ENCODE measurements around the gene NPB.

The NPB gene

DNA sequence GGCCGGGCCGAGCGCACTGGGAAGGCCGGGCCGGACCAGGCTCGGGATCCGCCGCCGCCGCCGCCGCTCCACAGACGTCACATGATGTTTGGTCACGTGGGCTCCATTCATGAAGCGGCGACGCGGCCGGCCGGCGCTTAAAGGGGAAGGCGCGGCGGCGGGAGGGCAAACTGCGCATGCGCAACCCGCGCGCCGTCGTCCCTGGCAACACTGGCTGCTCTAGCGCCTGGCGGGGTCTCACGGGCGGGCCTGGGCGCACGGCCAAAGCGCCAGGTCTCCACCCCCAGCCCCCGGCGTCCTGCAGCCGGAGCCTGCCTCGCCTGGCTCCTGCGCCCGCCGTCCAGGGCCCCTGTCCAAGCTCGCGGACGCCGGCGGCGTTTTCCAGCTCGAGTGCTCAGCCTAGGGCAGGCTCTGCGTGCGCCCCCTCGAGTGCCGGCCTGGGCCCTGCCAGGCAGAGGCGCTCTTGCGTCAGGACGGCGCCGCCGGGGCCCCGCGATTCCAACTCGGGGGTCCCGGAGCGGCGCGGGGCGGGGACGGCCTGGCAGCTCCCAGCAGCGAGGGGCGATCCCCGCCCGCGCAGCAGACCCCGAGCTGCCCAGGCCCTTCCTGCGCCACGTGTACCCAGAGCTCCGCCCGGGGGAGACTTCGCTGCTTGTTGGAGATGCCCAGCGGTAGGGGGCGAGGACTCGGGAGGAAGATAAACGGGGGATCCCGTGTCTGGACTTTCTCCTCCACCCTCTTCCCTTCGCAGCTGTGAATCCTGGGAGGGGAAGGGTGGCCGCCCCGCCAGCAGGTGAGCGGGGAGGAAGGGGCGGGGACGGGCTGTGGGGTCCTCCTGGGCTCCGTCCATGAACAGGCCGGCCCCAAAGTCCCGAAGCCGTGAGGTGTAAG is 25.9 kb downstream of the NPB start, which contains the start of gene MAFG:
MAFG (minus strand) TSS at position 83 of the 891 bp plus-strand sequence. CDS start 4,550 bp downstream, outside the sequence.
- DNase-seq, result peak; percentile 90

DNA sequence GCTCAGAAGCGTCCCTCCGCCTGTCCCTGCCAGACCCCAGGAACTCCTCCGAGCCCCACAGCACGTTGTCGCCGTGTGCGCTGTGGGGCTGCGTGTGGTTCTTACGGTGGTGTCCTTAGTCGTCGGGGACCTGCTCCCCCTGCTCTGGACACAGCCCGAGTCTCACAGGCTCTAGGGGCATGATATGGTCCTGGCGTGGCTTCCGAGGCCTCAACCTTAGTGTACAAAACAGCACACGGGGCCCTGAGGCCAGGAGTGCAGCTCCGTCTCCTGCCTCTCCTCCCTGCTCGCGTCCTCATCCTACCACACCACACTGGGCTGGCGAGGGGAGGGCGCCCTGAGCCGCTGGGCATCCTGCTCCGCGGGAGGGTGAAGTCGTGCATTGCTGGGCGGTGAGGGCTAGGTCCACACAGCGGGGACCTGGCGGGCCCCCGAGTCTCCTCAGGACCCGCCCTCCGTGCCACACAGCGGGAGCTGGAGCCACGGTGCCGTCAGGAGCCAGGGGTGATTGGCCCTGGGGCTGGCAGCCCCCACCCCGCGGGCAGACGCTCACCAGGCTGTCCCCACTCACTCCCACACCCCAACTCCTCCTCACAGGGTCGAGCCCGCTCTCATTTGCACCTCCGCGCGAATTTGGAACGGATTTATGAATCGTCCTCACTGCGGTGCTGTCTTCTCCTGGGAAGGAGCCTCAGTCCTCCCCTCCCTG is 26.7 kb downstream of the NPB start:
- DNase-seq, result no peak

DNA sequence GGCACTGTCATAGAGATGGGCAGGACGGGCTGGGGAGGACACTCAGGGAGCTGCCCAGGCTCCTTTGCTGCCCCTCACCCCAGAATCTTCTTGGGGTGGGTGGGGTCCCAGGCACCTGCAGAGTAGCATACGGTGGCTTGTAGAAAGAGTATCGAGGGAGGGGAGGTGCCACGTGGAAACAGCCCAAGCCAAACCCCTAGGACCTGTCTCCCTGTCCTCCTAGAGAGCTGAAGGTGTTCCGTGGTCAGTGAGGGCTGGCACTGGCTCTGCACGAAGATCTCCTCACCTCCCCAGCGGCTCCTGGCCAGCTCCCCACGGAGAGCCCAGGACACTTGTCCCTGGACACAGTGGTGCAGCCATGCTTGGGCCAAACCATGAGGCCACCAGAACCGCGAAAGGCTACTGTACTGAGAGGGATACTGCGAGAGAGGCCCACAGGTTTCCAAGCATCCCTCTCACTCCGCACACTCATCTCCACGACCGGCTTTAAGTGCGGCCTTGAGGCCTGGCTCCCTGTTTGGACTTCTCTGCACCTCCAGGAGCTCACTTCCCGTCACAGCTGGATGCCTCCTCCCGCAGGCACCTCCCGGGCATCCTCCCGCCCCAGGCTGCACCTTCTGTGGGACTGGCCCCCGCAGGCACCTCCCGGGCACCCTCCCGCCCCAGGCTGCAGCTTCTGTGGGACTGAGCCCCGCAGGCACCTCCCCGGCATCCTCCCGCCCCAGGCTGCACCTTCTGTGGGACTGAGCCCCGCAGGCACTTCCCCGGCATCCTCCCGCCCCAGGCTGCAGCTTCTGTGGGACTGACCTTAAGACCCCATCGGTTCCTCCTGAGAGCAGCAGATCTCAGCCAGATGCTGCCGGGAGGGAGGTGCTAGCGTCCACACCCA is 27.5 kb downstream of the NPB start:
- no peak for DNase-seq

DNA sequence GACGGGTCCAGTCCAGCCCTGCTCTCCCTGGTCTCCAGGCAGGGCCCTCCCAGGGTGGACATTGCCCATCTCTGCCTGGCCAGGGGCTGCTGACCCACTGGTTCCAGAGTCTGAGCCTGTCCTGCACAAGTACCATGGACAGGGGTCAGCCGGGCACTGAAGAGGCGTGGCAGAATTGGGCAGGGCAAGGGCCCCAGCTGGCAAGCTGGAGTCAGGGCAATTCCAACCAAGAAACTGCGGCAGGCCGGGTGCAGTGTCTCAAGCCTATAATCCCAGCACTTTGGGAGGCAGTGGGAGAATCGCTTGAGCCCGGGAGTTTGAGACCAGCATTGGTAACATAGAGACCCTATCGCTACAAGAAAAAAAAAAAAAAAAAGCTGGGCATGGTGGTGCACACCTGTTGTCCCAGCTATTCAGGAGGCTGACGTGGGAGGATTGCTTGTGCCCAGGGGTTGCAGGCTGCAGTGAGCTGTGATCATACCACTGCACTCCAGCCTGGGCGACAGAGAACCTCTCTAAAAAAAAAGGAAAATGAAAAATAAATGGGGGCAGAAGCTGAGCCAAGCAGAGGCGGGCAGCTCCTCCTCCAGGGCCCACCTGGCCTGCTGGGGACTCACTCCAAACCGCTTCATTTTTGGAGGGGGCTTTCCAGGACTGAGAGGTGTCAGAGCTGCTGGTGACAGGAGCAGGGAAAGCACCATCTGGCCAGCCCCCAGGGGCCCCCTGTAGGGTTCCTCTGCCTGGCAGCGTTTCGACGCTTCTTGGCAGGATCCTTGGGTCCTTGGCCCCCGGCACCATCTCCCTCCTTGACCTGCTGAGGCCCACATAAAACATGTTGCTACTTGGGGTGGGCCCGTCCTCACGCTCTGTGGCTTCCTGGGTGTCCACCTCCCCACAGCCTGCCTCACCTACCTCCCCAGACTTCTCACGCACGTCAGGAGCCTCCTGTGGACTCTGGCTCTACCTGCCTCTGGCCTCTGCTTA is 28.4 kb downstream of the NPB start:
- no peak for DNase-seq

DNA sequence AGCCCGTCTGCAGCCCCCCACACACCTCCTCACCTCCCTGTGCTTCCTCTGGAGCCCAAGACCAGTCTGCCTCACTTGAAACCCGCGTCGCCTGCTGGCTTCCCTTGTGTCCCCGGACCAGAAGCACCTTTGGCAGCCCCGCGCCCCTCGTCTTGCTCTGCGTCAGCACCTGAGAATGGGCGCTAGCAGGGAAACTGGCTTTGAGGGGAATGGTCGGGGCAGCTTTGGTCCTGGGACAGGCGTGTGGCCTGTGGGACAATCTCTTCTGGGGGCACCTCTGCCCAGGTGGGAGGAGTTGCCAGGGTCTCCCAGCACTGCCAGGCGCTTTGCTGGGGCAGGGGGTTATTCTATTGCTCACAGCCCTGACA is 29.1 kb downstream of the NPB start:
- DNase-seq, result no peak

DNA sequence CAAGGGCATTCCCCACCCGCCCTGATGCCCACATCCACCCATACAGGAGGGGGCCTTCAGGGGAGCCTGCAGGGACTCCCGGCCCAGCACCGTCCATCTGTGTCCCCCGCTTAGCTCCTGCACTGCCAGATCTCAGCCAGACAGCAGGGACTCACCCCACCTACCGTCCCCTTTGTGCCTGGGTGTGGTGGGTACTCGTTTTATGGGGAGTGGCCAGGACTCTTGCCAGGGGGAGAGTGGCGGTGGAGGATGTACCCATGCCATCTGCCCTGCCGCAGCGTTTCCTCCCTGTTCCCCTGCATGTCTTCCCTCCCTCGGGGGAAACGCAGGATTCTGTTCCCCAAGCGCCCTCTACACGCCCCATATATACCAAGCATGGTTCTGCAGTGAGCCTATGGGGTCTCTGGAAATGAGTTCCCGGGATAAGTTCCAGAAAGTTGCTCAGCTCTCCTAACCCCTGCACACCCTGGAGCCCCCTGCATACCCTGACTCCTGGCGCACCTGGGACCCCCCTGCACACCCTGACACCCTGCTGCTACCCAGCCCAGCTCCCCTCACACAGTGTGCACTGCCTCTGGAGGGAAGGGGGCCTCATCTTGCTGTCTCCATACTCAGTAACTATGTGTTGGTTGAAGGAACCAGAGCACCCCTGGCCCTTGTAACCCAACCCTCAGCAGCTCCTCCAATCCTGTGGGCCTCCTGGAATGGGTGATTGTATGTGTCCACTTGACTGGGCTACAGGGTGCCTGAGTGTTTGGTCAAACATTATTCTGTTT is 29.7 kb downstream of the NPB start:
- DNase-seq, result no peak

DNA sequence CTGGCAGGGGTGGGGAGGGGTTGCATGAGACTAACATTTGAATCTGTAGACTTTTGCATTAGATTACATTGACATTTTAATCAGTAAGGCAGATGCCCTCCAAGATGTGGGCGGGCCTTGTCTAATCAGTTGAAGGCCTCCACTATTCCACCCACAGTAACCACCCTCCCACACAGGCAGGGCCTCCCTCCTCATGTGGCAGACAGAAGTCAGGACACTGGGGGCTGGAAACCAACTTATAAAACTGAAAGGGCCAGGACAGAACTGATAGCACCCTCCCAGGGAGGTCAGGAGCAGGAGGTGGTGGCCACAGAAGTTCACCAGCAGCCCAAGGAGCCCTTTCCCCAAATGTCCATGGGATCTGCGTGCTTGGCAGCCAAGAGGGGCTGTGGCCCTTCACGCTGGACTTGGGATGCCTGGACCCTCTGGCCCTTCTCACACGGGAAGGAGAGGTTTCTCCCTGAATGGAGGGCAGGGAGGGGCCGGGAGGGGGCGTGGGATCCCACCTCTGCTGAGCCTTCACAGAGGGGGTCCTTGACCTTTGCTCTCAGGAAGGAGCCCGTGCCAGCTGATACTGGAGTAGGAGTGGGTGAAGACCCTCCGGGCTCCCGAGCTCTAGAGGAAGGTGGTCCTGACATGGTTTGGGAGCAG is 30.4 kb downstream of the NPB start:
- DNase-seq, result no peak

DNA sequence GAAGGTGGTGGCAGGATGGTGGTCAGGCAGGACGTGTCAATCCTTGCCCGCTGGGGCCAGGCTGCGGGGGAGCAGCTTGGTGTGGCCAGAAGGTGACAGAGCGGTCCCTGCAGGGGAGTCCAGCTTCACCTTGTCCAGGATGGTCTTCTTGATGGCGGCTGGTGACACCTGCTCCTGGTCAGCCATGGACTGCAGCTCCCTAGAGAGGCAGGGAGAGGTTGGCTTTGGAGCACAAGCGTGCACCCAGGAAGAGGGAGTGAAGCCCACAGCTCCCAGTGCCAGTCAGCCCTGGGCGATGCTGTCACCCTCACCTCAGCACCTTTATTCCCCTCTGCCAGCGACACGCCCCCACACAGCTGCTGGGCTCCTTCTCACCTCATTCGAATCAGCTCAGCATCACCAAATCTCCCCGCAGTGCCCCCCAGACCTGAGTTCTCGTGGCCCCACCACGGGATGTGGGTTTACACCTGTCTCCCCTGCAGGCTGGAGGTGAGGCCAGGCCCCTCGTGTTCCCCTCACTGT is 31.2 kb downstream of the NPB start:
- no peak for DNase-seq

DNA sequence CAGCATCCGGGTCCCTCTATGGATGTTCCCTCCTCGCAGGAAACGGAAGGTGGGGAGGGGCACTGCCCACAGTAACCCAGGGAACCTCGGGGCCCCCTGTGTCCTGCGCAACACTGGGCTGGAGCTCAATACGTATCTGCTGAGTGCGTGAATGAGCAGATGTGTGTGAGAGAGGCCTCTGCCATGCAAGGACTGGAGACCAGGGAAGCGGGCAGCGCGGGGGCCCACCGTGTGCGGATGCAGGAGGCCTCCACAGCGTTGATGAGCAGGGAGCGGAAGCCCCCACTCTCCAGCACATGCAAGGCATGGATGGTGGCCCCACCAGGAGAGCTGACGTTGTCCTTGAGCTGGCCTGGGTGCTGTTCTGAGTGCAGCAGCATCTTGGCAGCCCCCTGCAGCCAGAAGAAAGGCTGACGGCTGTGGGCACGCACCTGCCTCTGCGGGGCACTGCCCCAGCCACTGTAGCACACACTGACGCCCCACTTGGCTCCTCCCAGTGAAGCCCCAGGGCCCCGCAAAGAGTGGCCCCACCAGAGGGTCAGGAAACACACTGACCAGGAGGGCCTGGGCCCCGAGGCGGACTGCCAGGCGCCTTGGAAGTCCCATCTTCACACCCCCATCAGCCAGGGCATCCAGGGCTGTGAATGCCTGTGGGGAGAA is 32.2 kb downstream of the NPB start:
- DNase-seq, result no peak

DNA sequence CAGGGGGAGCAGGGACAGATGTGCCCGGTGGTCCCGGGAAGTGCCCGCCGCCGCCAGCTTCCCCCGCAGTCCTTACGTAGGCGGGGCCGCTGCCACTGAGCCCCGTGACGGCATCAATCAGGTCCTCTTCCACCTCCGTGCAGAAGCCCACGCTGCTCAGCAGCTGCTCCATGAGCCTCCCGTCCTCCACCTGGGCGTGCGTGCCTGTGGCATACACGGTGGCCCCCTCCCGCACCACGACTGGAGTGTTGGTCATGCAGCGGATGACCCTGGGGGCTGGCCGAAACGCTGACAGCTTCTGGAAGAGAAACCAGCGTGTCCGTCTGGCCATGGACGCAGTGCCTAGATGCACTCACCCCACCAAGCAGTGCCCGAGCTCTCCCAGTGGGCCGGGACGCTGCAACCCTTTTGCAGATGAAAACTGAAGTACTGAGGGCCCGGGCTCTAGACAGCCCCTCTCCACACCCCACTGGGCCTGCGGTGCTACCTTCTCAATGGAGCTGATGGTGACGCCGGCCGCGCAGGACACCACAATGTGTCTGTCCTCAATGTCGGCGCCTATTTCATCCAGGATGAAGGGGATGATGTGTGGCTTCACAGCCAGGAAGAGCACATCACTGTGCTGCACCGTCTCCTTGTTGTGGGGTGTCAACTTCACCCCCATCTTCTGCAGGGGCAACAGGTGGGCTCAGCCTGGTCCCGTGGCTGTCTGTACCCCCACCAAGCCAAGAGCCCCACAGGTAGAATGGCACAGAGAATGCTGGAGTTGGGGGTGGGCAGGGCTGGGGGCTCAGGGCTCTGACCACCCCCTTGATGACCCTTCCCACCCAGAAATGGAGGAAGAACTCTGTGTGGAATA is 33.0 kb downstream of the NPB start:
- DNase-seq, result no peak

DNA sequence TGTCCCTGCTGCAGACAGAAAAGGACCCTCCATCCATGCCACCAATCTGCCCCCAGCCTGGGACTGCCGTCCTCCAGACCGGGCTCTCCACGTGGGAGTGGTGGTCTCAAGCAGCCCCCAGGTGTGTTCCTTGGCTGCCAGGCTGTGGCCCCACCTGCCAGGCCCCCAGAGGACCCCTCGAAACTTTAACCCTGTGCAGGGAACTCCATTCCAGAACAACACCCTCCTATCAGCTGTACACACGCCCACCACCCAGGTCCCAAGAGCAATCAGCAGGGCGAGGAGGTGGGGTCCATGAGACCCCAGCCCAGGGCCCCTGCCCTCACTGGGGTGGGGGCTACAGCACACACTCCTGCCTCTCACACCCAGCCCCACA is 33.7 kb downstream of the NPB start:
- DNase-seq, result no peak

DNA sequence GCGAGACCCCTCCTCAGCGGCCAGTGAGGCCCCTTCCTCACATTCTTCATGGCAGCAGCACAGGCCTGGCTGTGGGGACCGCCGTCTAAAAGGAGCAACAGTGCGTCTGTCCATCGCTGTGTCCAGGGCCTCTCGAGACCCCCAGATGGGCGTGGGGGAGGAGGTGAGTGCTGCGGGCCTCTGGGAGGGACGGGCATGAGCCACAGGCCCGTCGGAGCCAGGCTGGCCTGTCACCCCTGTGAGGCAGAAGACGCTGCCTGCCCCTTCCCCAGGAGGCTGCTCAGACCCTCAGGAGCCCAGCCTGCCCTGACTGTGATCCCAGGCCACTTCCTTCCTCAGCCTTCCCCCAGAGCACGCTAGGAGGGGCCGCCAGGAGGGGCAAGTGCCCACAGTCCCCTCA is 37.2 kb downstream of the NPB start:
- DNase-seq, result no peak

DNA sequence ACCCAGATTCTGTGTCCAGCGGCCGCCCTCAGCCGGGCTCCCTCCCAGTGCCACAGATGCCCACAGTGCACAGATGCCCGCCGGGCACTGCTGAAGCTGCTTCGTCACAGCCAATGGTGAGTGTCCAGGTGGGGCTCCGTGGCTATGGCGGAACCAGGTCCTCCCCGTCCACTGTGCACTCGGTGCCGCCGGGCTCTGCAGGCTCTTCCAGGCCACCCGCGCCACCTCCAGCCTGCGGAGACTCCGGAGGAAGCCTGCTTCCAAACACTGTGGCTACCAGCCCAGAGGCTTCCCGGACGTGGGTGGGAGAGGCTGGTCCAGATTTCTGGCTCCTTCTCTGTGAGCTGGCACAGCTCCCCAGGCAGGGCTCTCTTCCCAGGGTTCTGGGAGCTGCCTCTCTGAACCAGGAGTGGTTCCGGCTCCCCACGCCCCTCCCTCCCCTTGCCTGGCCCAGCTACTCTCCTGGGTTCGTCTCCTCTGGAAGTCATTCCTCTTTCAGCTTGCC is 37.9 kb downstream of the NPB start:
- DNase-seq, result no peak

DNA sequence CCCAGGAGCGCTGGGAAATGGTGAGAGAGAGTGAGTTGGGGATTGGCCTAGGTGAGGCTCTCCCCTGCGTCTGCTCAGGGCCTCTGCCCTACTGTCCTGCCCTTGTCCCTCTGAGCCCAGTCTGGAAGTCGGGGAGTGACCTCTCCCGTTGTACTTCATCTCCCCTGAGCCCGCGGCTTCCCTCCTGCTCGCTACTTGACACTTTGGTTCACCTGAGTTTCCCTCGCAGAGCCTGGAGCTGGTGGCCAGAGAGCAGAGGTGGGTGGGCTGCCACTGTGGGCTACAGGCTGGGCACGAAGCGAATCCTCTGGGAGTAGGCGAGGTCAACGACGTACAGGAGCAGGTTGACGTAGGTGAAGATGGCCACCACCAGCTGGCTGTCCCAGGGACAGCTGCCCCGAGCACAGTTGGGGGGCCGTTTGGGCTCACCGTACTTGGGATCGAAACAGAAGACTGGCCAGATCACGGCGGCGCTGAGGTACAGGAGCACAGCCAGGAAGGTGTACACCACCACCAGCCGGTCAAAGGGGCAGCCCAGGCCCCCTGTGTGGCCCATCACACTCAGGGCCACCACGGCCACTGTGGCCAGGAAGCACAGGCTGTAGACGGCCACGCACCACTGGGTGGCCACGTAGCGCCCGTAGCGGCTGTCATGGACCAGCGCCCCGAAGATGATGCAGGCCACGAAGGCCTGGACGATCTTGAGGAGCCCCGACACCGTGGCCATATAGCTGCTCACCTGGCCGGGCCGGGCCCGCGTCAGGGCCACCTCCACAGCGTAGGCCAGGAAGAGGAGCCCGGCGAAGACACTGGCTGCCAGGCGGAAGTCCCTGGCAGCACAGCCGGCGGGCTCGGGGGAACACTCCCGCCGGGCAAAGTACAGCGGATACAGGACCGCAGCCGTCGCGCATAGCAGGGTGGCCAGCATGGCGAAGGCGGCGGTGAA is 38.8 kb downstream of the NPB start:
- no peak for DNase-seq

DNA sequence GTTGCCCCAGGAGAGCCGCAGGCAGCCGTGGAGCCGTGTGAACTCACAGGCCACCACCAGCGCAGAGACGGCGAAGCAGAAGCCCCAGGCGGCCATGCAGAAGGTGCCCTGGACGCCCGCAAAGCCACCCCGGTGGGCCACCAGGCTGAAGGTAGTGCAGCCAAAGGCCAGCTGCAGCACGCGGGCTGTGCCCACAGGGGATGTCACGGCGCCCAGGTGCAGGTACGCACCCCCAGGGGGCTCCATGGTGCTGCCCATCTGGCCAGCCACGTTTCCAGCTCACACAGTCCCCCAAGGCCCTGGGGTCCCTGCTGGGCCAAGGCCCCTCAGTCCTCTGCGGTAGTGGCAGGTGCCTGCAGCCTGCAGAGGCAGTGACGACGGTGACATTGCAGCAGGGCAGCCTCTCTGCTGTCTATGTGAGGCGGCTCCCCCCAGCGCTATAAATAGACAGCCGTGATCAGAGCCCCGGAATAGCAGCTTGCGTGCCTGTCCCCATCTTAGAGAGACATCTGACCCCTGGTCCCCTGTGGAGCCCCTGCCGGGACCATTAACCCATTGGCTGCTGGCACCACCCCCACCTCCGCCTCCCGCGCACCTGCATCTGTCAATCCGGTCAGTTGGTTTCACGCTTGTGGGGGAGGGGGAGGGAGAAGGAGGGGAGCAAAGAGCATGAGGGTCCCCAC is 39.6 kb downstream of the NPB start:
- no peak for DNase-seq

DNA sequence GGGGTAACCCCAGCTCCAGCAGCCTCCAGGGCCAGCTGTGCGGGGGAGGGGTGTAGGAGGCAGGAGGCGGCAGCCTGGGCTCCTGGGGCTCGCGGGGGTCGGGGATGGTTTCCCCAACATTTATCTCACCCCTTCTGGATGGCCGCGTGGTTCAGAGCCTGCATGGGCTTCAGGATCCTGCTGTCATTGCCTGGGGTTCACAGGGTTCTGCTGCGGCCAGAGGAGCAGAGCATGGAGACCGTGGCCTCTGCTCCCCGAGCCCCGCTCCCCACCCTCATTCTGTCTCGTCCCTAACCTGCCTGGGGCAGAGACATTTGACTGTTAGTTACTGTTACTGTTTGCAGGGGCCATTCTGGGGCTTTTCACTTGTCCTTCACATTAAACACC is 40.1 kb downstream of the NPB start:
- DNase-seq, result no peak

DNA sequence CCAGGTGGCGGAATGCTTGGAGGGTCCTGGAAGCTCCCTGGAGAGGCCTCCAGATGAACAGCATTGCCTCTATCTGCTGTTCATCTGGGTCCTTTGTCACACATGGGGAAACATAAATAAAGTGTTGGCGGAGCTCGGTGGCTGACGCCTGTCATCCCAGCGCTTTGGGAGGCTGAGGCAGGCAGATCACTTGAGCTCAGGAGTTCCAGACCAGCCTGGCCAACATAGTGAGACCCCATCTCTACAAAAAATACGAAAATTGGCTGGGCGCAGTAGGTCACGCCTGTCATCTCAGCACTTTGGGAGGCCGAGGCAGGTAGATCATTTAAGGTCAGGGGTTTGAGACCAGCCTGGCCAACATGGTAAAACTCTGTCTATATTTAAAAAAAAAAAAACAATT is 42.8 kb downstream of the NPB start:
- no peak for DNase-seq
